DMS53 treated with DMSO at 0.1 percent for 48 hours (cell line): ENCODE measurements around the gene GTF2F1.
"Not testable (repeated sequence)": the region's sequence is repeated elsewhere in the genome, so short reads cannot be mapped to it uniquely, and the experiment has no call there.

ENCODE experiments used
- DNase-seq: peaks from one replicate; lab custom pipeline; 2025; ENCODE audit not compliant: unreplicated experiment; lab: John Stamatoyannopoulos, UW

The GTF2F1 gene, protein sequence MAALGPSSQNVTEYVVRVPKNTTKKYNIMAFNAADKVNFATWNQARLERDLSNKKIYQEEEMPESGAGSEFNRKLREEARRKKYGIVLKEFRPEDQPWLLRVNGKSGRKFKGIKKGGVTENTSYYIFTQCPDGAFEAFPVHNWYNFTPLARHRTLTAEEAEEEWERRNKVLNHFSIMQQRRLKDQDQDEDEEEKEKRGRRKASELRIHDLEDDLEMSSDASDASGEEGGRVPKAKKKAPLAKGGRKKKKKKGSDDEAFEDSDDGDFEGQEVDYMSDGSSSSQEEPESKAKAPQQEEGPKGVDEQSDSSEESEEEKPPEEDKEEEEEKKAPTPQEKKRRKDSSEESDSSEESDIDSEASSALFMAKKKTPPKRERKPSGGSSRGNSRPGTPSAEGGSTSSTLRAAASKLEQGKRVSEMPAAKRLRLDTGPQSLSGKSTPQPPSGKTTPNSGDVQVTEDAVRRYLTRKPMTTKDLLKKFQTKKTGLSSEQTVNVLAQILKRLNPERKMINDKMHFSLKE

DNA sequence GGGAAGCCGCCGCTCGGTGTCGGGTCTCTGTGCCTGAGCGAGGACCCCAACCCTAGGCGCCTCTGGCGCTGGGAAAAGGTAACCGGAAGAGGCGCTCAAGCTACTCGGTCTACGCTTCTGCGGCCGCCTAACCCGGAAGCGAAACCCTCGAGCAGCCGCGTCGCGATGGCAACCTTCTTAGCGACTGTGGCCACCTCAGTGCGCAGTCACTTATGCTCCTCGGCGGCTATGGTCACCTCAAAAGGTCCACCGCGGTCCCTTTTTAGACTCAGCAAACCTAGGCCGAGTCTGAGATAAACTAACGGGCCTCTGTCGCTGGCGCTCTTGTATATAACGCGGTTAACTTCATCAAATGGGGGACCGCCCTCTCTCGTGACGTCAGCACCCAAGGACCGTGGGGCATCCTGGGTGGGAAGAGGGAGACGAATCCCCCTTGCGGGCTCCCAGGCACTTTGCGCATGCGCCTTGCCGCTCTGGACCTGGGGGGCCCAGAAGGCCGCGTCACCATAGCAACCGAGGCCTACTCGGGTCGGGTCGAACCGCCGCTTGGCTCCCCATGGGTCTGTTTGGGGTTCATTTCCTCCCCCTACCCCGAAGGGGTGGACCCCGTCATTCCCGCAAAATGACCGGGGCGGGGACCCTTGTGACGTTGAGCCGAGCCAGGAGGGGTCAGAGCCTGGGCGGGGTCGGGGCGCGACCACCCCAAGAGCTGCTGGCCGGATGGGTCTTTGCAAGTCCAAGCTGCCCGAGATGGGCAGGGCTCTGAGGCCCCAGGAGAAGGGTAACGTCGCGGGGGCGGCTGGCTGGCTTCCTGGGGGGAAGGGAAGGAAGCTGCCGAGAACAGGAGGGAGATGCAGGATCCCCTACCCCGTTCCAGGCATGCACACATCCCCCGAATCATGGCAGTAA lies at the start of gene GTF2F1:
Gene GTF2F1, minus strand, starts transcription at position 91 of the 909 bp plus-strand sequence. CDS start 169 bp downstream, outside the sequence.
- DNase-seq, result peak; percentile 79

DNA sequence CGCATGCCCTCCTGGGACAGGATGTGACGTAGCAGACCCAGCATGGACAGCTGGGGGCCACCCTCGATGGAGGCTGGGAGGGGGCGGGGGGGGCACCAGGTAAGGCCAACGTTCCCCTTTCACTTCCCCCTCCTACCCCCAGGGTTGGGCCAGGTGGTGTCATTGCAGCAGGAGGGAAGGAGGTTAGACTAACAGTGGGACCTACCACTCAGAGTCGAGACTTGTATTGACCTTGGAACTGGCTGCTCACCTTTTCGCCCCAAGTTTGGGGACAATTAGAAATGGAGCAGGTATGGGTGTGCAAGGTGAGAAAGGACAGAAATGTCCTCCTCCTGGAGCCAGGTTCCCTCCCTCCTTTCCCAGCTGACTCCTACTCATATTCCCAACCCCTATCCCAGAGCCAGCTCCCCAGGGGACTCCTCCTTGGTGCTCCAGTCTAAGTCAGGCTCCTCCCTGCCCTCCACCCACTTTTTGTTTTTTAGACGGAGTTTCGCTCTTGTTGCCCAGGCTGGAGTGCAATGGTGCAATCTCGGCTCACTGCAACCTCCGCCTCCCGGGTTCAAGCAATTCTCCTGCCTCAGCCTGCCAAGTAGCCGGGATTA lies 49.2 kb upstream of the GTF2F1 start:
- no peak for DNase-seq

DNA sequence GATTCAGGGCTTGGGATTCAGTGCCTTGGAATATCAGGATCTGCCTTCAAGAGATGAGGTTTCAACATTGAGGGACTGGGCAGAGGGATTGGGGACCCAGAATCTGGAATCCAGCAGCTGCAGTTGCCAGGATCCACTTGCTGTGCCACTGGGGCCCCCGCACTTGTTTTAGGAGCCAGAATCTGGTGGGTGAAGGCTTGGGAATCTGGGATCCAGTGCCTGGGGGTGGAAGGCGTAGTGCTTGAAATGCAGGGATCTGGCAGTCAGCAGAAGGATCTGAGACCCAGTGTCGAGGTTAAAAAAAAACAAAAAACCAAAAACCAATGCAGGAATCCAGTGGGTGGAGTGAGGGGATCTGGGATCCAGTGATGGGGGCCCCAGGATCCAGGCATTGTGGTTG lies 47.9 kb upstream of the GTF2F1 start:
- DNase-seq, result no peak

DNA sequence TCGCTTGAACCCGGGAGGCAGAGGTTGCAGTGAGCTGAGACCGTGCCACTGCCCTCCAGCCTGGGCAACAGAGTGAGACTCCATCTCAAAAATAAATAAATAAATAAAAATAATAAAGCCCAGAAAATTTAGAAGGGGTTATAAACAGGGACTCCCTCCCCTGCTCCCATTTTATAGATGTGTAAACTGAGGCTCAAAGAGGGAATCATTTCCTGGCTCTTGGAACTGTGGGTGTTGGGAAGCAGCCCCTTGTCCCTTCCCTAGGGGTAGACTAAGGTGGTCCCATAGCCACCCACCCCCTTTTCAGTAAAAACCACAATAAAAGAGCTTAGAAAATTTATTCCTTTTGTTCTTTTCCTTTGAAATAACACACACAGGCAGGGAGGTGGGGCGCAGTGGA lies 46.8 kb upstream of the GTF2F1 start:
- no peak for DNase-seq

DNA sequence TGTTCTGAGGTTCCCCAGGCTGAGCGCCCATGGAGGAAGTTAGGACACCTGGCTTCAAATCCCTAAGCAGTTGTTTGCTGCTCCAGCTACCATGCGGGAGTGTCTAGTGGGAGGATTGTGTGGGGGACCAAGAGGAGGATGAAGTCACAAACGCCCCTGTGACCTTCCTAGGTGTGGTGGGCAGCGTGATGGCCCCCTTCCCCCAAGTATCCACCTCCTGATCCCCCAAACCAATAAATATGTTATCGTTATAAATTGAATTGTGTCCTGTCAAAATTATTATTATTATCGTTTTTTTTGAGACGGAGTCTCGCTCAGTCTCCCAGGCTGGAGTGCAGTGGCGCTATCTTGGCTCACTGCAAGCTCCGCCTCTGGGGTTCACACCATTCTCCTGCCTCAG lies 40.7 kb upstream of the GTF2F1 start, which contains the start of gene SLC25A41:
Gene SLC25A41, minus strand, starts transcription at position 101 of the 400 bp plus-strand sequence. Its CDS starts 70 bp downstream, at position 31.
- no peak for DNase-seq

DNA sequence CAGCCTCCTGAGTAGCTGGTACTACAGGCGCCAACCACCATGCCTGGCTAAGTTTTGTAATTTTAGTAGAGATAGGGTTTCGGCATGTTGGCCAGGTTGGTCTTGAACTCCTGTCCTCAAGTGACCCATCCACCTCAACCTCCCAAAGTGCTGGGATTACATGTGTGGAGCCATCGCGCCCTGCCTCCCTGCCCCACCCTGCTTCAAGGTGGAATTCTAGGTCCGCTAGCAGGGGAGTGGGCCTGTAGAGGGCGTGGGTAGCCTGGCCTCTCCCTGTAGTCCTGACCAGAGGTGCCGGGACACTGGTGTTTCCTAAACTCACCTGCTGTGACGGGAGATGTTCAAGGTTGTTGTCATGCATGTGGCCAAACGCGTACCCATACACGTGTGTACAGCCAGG lies 40.2 kb upstream of the GTF2F1 start:
- no peak for DNase-seq

DNA sequence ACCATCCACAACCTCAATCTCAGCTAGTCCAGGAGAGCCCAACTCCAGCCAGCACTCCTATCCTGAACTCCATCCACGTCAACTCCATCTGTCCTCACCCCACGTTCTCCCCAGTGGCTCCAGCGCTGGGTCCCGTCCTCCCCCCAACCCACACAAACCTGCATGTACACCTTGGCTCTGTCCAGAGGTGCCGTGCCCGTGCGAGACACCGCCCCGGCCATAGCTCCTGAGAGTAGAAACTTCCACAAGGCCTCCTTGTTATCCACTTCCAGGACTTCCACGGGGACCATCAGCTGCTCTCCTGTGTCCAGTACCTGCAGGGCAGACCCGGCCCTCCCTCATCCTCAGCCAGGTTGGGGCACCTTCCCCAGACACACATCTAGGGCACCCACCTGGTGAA lies 38.9 kb upstream of the GTF2F1 start:
- no peak for DNase-seq

DNA sequence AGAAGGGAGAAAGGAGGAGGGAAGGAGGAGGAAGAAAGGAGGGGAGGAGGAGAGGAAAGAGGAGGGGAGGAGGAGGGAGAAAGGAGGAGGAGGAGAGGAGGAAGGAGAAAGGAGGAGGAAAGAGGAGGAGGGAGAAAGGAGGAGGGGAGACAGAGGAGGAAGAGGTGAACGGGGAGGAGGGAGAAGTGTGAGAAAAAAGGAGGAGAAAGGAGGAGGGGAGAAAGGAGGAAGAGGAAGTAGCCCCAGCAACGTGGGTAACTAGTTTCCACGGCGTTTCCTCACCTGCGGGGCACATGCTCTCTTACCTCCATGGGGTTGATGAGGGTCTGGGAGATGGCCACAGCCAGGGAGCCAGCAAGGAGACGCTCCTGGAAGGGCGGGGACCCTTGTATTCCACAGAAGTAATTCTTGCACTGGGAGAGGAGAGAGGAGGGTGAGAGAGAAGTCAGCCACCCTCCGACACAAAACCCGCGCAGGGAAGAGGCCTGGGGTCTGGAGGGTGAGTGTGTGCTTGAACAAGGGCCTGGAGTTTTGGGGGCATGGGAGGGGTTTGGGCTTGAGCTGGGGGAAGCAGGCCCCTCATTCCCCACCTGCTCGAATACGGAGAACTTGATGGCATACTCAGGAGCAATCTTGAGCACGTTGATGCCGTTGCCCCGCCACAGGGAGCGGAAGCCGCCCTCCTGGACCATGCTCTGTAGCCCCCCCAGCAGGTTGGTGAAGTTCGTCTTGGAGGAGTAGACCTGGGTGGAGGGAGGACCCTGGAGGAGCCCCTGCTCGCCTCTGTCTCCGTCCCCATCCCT lies 36.7 kb upstream of the GTF2F1 start:
- no peak for DNase-seq

DNA sequence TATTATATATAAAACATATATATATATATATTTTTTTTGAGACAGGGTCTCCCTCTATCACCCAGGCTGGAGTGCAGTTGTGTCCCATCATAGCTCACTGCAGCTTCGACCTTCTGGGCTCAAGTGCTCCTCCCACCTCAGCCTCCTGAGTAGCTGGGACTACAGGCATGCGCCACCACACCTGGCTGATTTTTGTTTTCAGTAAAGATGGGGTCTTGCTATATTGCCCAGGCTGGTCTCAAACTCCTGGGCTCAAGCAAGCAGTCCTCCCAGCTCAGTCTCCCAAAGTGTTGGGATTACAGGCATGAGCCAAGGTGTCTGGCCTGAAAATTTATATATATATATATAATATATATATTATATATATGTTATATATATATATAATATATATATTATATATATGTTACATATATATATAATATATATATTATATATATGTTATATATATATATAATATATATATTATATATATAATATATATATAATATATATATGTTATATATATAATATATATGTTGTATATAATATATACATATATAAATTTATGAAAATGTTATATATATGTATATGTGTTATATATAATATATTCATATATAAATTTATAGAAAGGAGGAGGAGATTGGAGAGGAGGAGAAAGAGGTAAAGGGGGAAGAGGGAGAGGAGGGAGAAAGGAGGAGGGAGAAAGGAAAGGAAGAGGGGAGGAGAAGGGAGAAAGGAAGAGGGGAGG lies 35.9 kb upstream of the GTF2F1 start:
- DNase-seq, result not testable (repeated sequence)

DNA sequence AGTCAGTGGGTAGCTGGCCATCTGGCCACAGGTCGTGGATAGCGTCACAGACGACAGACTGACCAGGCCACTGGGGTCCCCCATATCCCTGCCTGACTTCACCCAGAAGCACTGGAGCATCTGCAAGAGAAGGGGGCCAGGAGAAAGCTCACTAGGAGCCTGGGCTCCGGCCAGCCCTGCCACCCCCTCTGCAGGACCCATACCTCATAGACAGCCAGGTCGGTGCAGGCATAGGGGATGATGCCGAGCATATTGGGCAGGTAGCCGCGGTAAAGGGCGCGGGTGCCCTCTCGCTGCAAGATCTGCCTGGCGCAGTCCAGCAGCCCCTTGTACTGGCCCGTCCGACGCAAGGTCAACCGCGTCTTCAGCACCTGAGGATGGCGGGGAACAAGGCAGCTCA lies 34.2 kb upstream of the GTF2F1 start:
- no peak for DNase-seq

DNA sequence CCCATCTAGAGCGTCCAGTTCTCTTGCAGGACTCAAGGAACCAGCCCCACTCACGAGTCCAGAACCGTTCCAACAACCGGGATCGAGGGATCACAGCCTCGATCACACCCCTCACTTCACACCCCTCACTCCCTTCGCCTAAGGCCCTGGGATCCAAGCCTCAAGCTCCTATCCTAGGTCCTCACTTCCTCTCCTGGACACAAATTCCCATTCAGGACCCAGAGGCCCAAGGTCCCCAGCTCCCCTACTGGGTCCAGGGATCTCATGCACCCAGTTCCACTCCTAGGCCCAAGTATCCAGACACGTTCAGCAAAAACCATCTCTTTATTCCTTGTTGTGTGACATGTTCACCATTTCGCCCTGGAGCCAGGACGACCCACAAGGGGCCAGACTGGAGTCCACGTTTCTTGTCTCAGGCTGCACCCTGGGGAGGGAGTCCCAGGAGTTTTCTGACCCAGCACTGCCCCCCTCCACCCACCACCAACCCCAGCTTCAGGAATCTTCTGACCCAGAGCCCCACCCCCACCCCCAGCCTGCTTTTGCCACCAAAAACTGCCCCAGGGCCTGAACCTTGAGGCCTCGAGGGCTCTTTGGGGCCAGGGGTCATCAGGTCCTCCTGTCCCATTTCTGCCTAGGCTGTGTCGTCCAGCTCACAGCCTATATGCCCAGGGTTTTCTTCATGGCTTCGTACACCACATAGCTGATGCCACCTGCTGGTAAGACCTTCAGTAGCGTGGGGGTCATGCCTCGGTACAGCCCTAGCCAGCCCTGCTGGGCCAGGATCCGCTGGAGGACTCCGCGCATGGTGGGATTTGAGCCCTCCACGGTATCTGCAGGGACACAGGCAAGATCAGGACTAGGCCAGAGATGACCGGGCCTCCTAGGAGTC lies 33.0 kb upstream of the GTF2F1 start:
- DNase-seq, result no peak

DNA sequence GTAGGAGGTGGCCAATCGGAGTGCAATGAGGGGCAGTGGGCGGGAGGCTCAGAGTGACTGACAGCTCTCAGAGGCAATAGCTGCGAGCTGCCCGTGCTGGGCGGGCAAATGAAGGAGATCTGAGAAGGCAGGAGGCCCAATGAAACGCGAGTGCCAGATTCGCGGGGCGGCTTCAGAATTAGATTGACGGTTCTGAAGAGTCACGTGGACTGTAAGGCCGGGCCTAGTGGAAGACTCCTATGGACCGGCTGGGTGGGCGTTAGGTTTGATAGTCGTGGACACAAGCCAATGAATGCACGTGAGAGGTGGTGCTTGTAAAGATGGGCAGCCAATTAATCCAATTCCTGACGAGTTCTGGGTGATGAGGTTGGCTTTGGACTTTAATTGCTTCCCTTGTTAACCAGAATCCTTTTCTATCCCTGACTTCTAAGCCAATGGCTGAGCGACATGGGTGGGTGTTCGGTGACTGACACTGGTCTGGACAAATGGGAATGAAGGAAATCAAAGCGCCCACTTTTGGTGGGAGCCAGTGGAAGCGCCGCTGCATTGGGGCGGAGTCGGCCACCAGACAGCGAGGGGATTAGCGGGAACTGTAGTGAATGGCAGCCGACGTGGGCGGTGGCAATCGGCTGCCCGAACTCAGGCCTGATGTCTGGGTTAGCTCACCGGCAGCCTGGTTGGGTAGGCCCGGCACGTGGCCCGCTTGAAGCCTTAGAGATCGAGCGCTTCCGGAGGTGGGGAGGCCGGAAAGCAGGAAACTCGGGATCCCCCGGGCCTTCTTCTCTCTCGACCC lies 32.2 kb upstream of the GTF2F1 start:
- DNase-seq, result peak; percentile 97

DNA sequence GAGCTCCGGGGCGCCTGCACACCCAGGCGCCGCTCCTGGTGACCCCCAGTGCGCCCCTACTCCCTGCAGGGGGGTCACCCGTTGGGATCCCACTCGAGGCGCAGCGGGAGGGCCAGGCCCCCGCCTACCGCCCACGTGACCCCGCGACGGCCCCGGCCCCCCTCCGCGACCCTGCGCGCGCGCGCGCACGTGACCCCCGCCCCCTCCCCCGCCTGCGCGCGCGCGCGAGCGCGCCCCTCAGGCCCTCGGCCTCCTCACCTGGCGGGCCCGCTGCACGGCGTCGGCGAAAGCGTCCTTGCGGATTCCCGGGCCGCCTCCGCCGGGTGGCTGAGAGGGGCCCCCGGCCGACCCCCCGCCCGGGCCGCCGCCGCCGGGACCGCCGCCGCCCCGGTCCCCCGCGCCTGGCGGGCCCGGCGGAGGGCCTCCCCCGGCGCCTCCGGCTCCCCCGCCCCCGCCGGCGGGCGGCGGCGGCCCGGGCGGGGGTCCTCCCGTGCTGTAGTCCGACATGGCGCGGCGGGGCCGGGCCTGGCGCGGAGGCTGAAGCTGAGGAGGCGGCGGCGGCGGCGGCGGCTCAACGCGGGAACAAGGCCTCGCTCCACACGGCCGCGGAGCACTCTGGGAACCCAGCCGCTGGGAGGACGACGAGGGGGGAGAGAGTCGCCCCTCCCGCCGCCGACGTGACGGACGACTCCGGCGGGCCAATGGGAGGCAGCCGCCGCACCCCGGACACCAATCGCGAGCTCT lies 31.4 kb upstream of the GTF2F1 start, which contains the start of gene KHSRP:
Gene KHSRP, minus strand, starts transcription at position 617 of the 744 bp plus-strand sequence. Its CDS starts 110 bp downstream, at position 507.
- DNase-seq, result no peak

DNA sequence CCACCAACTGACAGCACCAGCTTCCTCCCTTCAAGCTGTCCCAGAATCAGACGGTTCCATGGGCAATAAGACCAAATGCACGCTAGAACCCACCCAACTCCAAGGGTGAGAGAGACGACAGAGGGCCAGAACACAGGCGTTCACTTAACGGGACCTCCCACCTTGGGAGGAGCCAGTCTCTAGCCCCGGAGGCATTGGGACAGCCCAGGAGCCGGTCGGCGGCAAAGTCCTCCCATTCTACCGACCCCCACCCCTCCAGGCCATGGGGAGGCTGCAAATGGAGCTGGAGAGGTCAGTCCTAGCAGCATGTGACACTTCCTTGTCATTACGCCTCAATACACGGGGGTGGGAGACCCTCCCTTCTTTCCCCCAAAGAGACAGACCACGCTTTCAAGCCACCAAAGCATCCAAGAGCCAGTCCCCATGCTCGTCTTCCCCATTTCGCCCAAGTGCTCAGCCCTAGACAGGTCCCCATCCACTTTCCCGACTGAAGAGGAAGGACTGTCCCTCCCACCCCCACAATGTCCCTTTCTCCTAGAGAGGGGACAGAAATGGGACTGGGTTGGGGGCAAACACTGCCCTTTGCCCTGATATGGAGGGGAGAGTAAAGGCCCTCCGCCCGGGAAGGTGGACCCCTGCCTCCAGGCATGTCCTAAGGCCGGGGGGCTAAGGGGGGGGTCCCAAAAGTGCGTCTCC lies 30.7 kb upstream of the GTF2F1 start:
- no peak for DNase-seq

DNA sequence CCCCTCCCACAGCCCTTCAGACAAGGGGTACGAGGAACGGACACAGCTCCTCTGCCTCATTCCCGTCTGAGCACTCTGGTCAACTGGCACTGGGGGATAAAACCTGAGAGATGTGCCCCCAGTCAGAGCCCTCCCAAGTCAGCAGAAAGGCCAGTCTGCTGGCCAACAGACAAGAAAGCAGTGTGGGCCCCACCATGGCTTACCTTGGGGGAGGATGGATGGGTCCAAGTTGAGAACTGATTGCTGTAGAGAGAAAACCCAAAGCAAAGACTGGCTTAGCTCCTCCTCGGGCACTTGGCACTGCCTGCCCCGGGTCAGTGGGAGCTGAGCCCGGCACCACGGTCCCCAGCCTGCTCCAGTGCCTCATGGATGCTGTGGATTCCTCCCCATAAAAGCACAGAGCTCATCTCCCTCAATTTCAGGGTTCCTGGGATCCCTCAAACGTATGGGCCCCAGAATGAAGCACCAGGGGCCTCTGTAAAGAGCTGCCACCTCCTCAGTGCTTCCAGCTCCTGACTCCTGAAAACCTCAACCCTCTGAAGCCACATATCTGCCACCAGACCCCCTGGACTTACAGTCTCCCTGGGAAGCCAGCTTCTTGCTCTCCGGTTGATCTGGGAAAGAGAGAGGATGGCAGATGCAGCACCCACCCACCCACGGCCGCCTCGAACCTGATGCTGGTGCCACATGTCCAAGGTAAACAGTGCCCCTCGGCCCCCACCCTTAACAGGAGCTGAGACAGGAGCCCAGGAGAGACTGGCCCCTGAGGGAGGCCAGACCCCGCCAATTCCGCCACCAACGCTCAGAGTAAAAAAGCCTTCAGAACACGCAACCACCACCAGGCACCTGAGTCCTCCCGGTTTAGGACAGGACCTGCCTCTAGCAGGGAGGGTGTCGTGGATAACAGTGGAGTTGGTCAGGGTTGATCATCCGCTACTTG lies 28.4 kb upstream of the GTF2F1 start:
- no peak for DNase-seq
